A673 (cell line): ENCODE data around the gene RXRA.

ENCODE experiments used
- EZH2 ChIP-seq: fragments of 200-600 bp; sonication (generic); IDR thresholded peaks from 2 replicates; pipeline ENCODE4 v1.6.1; 2017; ENCODE audit warnings: borderline replicate concordance, low read depth, mild to moderate bottlenecking, mixed read lengths, antibody characterized with exemption, low read length; ENCODE audit not compliant: poor library complexity, severe bottlenecking
- TF ChIP-seq, protein P1 (sequence below): fragments of 300-800, 200-600 bp; sonication (generic); conservative IDR thresholded peaks from 2 replicates; pipeline ENCODE4 v1.5.1; 2017; ENCODE audit warnings: low read depth, mild to moderate bottlenecking, antibody characterized with exemption, low read length, moderate library complexity, mixed read lengths

DNA sequence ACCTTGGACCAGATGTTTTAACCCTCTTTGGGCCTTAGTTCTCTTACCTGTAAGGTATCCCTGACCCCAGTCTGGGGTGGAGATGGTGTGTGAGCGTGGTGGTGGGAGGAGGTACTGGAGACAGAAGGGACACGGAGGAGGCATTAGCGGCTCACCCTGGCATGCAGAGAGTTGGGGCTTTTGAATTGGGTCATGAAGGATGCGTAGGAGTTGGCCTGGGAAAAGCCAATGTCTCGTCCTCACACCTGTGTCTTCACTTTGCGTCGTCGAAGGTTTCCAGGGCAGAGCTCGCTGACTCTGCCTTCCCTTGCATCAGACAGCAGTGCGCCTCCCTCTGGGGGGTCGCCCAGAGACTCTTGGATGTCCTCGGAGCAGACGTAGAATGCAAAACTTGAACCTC is 11.2 kb downstream of the RXRA start:
- TF ChIP-seq, protein P1, sequence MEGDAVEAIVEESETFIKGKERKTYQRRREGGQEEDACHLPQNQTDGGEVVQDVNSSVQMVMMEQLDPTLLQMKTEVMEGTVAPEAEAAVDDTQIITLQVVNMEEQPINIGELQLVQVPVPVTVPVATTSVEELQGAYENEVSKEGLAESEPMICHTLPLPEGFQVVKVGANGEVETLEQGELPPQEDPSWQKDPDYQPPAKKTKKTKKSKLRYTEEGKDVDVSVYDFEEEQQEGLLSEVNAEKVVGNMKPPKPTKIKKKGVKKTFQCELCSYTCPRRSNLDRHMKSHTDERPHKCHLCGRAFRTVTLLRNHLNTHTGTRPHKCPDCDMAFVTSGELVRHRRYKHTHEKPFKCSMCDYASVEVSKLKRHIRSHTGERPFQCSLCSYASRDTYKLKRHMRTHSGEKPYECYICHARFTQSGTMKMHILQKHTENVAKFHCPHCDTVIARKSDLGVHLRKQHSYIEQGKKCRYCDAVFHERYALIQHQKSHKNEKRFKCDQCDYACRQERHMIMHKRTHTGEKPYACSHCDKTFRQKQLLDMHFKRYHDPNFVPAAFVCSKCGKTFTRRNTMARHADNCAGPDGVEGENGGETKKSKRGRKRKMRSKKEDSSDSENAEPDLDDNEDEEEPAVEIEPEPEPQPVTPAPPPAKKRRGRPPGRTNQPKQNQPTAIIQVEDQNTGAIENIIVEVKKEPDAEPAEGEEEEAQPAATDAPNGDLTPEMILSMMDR = no peak
- TF ChIP-seq EZH2 = no peak
